AG10803 (cell line): ENCODE data around the gene ZNF761.
A peak's percentile ranks its signal among the peaks of the same experiment; 100 is the strongest.
"Not testable (repeated sequence)": the region's sequence is repeated elsewhere in the genome, so short reads cannot be mapped to it uniquely, and the experiment has no call there.

Source experiments
- DNase-seq: peaks from one replicate; pipeline ENCODE4 v3.0.0; 2010; ENCODE audit warnings: low read depth
- H3K4me3 ChIP-seq: 2 replicates; pipeline ENCODE4 v1.5.1; 2011; ENCODE audit warnings: mild to moderate bottlenecking, low read length, control low read depth
- CTCF ChIP-seq: conservative IDR thresholded peaks from 2 replicates; pipeline ENCODE4 v1.5.1; 2011; ENCODE audit warnings: mild to moderate bottlenecking, low read length, control low read depth, inconsistent platforms

The ZNF761 gene

GRCh38 chr19:53485046-53486004 is 53.5 kb downstream of the ZNF761 start:
- H3K4me3 ChIP-seq, result no peak overlapping the region
- no peak for TF ChIP-seq CTCF
- no peak for DNase-seq

- no peak for DNase-seq
- TF ChIP-seq CTCF, result no peak
- no peak overlapping the region for H3K4me3 ChIP-seq
Measured at GRCh38 chr19:53492153-53492552, 60.4 kb downstream of the ZNF761 start.

GRCh38 chr19:53497311-53498023 is 65.7 kb downstream of the ZNF761 start:
- DNase-seq, result peak; percentile 59
- H3K4me3 ChIP-seq, result not testable (repeated sequence)

GRCh38 chr19:53498024-53498395 is 66.2 kb downstream of the ZNF761 start:
- not testable (repeated sequence) for DNase-seq, H3K4me3 ChIP-seq

GRCh38 chr19:53503151-53503550 is 71.4 kb downstream of the ZNF761 start:
- DNase-seq, H3K4me3 ChIP-seq: not testable (repeated sequence)

GRCh38 chr19:53503671-53504364 is 72.0 kb downstream of the ZNF761 start:
- not testable (repeated sequence) for H3K4me3 ChIP-seq, DNase-seq

DNA sequence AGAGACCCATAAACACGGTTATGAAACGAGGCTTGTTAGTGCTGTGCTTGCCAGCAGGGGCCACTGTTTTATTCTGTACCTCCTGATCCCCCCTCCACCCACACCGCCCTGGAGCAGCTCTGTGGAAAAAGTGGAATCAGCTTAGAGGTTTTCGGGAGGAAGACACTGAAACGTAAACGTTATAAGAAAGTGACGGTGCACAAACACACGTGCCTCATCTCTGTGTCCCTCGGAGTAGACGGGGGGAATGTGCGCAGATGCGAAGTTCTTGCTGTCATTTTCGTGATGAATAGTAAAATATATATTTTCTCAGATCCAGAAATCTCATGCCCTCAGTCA is 72.5 kb downstream of the ZNF761 start:
- H3K4me3 ChIP-seq, result peak overlapping the region; percentile 43
- TF ChIP-seq CTCF, result 0 out of 2 replicates have a peak, but pooled peaks have one; percentile 19
- peak; percentile 18 for DNase-seq

- DNase-seq, result no peak
- H3K4me3 ChIP-seq, result peak overlapping the region; percentile 43; the same call in 1 of the 2 replicates
- no peak for TF ChIP-seq CTCF
Measured at GRCh38 chr19:53504885-53505284, 73.1 kb downstream of the ZNF761 start.

DNA sequence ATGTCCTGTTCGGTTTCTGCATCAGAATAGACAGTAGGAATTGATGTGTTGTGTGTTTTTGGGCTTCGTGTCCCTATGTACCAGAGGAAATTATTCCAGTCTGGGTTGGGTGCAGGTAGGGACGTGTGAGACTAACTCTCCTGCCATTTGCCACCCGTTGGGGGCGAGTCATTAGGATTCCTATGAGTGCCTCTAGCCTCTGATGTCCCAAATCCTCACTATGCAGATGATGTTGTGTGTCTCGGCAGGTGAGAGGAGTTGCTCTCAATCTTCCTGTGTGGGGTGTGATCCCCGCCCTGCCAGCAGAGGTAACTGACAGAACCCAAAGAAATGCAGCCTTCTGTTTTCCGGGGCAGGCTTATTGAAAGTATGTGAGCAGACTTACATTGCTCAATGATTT is 74.9 kb downstream of the ZNF761 start:
- no peak for DNase-seq
- H3K4me3 ChIP-seq, result no peak overlapping the region
- TF ChIP-seq CTCF, result no peak
